ENCODE measurements around the gene UNC80.
A peak's percentile ranks its signal among the peaks of the same experiment; 100 is the strongest.

UNC80 gene

DNA sequence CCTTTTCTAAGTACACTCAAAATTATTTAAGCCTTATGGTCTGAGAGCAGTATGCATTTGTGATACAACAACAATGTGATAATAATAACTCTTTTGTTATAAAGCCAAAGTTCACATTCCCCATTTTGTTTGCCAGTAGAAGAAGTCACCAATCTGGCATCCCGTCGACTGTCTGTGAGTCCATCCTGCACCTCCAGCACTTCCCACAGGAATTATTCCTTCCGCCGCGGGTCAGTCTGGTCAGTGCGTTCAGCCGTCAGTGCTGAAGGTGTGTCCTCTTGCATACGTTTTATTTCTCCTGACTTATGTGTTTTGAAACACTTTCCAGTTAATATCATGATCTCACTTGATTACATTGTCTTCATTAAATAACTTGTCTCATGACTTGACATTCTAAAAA lies 150.5 kb downstream of the UNC80 start:
- no peak for DNase-seq

DNA sequence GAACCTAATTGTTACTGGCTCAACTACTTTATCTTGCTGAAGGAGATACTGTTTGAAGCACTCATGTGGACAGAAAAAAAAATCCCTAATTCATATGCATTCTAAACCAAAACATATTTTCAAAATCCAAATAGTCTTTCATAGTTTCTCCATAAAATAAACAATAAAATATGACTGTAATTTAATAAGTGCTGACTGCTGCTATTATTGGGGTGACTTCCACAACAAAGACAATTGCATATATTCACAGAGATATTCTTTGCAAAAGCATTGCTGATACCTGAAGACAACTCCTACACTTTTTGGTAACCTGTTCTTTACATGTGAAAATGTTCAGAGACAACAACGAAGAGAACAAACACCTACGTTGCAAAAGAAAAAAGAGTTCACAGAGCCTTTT lies 157.7 kb downstream of the UNC80 start:
- no peak for DNase-seq

DNA sequence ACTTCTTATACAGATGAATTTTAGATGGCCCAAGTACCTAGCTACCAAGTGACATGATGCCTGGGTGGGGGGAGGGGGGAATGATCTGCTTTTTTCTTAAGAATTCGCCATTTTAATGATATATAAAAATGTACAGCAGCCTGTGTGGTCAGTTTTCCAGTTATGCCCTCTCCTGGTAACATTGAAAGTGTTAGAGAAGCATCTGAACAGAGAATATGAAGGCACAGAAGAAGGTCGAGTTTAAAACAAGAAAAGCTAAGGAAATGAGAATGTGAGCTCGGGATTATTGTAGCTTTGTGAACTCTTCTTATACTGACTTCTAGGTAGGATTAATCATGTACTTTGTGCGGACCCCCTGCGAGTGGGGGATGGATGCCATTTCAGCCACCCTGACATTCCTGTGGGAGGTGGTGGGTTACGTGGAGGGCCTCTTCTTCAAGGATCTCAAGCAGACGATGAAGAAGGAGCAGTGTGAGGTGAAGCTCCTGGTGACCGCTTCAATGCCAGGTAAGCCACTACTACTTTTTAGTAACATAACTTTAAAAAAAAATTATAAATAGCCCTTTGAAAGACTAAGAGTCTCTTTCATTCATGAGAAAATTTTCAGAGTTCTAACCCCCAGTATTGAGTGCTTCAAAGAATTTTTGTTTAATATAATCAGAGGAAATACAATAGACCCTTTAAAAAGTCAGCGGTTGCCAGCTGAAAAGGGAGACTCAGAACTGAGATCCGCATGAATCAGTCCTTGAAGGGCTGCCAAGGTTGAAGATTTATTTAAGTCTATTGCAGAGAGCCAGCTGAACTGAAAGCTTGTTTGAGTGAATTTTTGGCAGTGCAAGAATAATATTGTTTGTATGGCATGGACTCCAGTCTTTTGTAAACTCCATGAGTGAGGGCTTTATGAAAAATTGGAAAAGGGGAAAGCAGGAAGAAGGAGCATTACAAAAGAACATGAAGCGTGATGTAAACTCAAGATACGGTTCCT lies 162.2 kb downstream of the UNC80 start:
- DNase-seq: peak; percentile 57

DNA sequence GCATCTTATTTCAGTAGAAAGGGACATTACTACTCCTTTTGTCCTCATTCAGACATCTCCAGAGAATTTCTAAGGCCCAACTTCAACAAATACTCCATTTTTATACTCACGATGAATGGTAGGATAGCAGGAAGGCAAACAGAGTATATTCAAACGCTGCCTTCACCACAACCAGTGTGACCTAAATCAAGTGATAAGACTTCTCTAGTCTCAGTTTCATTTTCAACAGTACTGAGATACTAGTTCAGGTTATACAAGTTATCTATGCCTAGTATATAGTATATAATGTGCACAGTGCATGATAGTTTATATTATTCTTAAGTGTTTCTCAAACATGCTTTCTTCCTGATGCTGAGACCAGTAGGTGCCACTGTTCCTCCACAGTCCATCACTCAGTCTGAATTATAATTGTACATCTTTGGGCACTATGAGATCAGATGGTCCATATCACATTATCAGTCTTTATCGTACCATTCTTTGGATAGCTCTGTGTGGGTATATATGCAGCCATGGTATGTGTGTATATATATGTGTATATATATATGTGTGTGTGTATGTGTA lies 164.6 kb downstream of the UNC80 start:
- DNase-seq: no peak

DNA sequence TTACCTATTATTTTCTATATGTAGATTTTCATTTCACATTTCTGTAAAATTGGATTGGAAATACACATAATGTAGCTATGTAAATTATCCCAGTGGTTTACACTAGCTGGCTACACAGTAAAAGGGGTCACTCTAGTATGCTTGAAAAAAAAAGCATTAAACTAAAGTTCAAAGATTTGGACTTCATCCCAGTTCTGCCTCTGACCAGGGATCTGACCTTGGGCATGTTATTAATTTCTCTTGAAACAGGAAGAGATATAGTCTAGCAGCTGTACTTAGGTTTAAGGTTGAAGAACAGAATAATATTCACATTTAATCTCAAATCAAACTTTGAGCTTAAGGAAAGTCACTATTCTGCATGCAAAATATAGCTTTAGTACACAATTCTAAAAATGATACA lies 166.3 kb downstream of the UNC80 start:
- no peak for DNase-seq

DNA sequence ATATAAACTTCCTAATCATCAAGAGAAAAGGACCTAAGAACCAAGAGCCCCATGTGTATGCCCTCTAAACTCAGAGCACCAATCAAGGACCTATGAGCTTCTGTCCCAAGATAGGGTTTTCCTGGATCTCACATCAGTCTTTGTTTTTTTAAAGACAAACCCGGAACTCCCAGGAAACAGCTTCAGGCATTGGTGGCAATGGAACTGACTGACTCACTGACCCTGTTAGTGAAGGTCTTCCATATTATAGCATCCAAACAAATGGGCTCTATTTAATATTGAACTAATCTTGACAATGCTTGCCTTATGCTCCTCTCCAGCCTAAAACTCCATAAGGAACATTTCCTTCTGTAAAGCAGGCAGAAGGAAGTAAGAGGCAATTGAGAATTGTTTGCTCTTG lies 167.3 kb downstream of the UNC80 start:
- no peak for DNase-seq

DNA sequence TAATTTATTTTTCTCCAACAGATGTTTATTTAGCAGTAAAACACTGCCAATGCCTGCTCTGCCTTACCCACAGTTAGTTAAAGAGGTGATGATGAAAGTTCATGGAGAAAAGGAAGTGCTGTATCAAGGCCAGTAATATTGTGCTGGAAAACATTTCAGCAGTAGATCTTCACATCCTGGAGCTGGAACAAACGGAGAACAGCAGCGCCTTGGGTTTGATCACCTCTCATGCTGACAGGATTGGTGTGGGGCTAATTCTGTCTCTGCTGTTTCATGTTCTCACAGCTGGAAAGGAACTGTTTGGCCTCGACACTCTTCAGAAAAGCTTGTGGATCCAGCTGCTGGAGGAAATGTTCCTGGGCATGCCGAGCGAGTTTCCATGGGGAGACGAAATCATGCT lies 169.3 kb downstream of the UNC80 start:
- DNase-seq: no peak

DNA sequence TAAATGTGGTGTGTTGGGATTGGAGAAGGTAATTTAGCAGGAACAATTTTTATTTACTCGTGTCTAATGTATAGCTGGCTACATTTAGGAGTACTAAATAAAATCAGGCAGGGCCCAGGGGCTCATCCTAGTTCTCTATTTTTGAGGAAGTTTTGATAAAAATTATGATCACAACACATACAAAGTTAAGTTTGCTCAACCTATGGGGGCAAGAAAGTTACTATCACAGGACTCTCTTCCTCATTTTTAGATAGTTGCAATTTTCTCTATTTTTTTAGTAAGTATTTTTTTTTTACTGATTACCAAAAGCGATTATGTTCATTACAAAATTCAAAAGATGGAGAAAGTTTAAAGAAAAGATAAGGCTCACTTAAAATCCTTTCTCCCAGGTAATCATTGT lies 170.8 kb downstream of the UNC80 start:
- no peak for DNase-seq

DNA sequence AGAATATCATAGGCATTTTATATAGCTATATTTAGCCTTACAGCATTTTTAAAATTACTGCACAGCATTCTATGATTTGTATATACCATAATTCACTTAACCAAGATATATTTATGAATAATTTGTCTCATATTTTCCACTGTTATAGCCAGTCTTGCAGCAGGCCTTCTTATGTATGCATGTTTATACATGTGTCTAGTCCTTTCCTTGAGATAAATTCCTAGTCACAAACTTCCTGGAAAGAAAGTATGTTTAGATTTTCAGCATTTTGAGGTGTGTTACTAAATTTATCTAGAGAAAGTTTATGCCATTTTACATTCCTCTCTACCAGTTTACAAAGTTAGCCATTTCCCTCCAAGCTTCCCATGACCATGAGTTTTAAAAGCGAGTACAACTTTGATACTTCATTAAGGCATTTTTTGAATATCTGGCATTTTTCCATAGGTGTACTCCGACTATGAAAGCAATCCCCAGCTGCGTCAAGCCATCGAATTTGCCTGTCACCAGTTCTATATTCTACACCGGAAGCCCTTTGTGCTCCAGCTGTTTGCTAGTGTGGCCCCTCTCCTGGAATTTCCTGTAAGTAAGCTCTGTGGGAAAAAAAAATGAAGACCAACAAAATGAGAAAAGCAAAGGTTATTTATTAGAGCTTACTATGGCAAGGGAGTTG lies 171.4 kb downstream of the UNC80 start:
- peak; percentile 27 for DNase-seq

DNA sequence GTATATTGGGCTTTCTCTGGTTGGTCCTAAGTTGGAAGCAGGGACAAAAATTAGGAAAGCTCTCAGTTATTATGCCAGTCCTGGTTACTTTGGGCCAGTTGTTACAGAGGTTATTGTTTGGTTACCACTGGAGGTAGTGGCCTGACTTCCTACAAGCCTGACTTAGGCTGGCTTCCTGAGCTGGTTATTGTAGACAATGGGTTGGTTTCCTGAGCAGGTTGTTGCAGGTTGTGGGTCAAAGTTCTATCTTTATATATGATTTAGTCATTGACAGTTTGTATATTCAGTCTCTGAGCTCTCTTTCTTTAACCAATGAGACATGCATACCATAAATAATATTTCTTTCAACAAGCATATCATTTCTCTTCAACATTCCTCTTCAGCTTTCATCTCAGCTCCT lies 172.1 kb downstream of the UNC80 start:
- DNase-seq: no peak

DNA sequence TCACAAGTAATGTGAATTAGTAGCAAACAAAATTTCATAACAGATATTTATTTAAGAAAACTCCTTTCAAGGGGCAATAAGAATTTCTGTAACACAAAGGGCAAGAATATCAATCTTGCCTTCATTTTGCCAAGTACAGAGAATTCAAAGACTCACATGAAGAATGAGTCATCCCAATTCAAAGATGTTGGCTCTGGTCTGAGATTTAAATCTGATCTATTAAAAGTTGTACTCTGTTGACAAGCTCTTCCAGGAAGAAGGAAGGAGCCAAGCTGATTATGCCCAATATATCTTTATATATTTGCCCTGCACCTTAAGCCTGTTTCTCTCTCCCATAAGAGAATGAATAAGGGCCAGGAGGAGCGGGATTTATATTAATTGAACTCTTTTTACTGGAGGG lies 174.9 kb downstream of the UNC80 start:
- no peak for DNase-seq

DNA sequence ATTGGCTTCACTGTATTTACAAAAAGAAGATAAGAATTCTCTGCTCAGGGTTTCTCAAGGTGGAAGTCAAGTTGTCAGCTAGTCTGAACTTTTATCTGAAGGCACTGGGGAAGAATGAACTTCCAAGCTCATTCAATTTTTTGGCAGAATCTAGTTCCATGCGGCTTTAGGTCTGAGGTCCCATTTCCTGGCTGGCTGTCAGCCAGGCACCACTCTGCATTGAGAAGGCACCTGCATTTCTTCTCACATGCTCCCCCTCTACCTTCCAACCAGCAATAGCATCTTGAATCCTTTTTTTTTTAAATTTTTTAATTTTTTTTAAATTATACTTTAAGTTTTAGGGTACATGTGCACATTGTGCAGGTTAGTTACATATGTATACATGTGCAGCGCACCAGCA lies 184.6 kb downstream of the UNC80 start:
- DNase-seq: no peak

DNA sequence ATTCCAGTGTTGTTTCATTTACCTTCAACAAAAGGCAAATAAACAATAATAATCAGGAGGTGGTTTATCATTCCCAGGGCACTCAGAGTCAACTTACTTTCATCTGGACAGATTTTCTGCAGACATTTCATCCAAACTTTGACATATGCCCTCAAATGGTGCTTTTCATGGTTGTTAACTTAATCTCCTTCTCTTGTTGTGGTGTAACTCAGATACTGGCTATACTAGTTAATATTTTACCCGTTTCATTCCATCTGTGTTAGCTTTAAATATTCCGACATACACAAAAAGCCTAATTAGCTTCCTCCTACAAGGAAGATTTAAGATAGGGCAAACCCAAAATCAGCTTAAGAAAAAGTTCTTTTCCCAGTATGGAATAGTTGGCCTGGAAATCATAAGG lies 186.4 kb downstream of the UNC80 start:
- DNase-seq: no peak

DNA sequence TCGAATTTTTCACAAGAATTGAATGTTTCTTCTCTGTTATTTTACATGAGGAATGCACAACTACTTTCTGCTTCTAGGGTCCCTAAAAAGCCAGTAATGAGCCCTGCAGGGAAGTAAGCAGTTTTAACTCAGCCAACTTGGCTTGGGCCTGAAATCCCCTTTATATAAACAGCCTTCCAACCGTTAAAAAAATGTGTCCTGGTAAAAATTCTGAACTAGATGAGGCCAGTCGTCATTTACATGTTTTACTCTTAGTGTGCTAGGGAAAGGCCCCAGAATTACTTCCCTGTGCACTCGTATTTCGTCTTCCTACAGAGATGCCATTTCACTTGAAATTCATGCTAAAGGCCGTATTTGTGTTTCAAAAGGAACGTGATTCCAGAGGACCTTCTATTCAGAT lies 188.4 kb downstream of the UNC80 start:
- no peak for DNase-seq

DNA sequence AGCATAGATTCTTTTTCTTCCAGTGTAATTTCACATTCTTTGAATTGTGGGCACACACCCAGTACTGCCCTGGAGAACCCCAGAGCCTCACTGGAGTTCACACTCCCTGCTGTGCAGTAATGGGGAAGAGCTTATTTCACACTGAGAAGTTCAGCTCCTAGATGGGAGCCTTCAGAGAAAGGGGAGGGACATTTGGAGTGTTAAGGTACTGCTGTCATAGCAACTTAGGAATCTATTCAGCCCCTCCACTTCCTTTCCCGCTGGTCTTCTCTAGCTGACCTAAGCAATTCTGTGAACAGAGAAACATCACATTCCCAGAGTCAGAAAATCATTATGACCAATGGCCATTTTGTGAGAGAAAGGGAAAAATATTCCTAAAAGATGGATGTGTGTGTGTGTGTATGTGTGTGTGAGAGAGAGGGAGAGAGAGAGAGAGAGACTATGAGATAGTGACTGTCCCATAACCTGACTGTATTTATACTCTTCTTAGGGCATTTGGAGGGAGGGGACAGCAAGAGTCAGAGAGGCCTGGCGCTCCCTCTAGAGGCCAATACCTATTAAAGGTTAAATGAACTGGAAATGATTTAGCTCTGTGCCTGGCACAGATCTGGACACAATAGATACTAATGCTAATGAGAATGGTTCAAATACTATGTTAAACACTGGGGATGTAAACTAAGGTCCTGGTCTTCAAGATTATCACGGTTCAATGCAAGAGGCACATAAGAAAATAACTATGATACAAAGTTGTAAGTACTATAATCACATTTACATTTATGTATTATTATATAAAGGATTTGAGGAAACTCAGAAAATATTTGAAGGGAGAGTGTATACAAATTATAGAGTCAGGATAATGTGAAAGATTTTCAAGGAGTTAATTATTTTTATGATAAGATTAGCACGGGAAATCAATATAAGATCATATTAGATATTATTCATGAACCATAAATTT lies 189.3 kb downstream of the UNC80 start:
- peak; percentile 41 for DNase-seq

DNA sequence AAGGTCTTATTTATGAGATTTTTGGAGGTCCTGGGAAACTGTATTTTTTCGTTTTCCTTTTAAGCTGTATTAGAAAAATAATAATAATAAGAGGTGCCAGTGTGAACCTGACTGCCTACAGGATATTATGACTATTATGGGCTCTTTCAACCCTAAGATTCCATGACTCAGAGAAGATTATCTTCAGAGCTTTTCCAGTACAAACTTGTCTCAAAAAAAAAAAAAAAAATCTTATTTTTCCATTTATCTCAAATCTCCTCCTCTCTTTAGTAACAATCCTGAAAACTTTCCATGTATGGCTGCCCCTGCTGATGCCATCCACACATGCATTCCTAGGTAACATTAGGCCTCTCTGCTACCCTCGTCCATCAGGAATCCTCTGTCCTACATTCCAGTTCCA lies 194.1 kb downstream of the UNC80 start:
- DNase-seq: no peak

DNA sequence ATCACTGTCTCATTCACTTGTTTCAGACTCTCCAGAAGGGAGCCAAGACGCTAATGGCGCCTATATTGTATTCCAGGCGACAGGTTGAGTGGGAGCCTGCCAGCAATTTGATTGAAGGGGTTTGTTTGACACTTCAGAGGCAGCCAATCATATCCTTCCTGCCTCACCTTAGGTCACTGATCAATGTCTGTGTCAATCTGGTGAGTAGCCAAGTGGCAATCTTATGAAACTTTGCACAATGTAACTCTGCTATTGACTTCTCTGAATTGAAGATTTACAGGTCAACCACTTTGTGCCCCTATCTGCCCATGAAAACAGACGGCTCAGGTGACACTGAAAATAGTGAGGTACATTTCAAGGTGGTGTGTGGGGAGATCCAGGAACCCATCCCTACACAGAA lies 198.1 kb downstream of the UNC80 start:
- DNase-seq: no peak

DNA sequence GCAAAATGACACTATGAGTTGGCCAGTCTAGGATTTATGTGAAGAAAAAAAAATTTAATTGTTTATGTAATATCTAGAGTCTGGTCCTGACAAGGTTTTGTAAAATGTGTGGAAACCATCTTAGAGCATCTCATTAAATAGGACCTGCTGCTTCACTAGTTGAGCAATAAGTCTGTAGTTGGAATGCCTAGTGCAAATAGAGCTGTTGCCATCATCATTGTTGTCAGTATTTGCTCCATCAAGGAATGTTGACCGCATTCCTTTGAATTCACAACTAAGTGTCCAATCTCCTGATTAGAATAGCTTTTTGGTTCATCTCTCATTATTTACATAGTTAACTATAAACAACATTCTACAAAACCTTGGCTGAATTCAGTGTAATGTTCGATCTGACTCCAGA lies 198.6 kb downstream of the UNC80 start:
- no peak for DNase-seq

DNA sequence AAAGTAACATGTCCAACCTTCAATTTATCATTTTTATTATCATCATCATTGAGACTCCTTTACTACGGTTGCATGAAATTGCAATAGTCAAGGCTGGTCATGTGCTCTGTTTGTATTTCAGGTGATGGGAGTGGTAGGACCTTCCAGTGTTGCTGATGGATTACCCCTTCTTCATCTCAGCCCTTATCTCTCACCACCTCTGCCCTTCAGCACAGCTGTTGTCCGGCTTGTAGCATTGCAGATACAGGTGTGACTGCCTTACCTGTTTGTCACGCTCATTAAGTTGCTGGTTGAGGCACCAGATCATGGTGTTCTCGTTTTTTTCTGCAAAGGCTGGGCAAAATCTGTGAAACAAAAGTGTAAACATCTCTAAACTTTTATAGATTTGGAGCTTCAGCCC lies 199.1 kb downstream of the UNC80 start:
- DNase-seq: no peak

DNA sequence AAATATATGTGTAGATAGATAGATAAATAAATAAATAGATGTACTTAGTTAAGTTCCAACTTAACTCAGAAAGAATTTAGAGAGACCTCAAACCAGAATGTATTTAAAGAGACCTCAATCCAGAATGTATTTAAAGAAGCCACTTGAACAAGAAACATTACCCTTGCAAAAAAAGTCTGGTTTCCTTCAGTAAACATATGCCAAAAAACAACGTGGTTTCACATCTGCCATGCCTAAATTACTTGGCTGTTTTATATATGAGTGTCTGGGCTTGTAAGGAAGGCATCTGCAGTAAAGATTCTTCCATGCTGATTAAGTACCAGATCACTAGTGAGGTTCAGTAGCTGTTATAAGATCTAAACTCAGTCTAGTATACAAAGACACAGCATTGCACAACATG lies 201.7 kb downstream of the UNC80 start:
- no peak for DNase-seq

DNA sequence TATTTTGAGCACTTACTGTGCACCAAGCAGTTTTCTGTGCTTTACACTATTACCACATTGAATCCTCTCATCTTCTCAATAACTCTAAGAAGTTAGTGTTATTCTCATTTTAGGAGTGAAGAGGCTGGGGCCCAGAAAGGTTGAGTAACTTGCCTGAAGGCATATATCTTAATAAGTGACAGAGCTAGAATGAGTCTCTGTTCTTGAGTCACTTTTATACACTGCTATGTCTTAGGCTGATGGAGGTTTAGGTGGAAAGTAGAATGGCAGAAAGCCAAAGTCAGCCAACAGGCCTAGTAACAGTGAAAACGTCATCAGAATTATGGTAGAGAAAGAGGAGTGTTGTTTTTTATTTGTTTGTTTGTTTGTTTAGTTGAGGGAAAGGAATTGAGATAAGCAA lies 202.9 kb downstream of the UNC80 start:
- no peak for DNase-seq

DNA sequence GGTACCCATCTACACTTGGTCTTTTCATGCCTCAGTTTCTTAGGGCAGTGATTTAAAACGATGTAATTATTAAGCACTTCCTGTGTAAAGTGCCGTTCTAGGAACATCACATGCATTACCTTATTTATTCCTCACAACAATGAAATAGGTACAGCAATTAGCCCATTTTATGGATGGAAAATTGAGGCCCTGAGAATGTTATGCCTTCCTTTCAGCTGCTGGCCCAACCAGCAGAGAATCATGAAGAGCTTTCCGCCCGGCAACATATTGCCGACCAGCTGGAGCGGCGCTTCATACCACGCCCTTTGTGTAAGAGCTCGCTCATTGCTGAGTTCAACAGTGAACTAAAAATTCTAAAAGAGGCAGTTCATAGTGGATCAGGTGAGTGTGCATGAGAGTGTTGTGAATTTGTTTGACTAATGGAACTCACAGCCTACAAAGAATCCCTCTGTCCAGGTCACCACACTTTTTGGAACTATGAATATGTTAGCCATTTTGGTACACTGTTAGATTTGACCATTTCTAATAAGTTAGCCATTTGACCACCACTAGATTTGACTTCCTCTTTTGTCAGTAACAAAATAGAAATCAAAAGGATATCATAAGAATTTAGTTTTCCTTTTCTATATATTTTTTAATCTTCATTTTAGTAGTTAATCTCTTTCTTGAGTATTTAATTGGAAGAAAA lies 205.2 kb downstream of the UNC80 start:
- no peak for DNase-seq
